Measurements from ENCODE around the gene C1orf159. TPM values are rescaled to one million over a fixed set of nuclear protein-coding genes. Genes with fewer than 3 reads are reported as not detected.

C1orf159 gene
- total RNA-seq, 4 donors from 2014 or later = 12.8 to 48.4 (median 19.7) TPM

DNA sequence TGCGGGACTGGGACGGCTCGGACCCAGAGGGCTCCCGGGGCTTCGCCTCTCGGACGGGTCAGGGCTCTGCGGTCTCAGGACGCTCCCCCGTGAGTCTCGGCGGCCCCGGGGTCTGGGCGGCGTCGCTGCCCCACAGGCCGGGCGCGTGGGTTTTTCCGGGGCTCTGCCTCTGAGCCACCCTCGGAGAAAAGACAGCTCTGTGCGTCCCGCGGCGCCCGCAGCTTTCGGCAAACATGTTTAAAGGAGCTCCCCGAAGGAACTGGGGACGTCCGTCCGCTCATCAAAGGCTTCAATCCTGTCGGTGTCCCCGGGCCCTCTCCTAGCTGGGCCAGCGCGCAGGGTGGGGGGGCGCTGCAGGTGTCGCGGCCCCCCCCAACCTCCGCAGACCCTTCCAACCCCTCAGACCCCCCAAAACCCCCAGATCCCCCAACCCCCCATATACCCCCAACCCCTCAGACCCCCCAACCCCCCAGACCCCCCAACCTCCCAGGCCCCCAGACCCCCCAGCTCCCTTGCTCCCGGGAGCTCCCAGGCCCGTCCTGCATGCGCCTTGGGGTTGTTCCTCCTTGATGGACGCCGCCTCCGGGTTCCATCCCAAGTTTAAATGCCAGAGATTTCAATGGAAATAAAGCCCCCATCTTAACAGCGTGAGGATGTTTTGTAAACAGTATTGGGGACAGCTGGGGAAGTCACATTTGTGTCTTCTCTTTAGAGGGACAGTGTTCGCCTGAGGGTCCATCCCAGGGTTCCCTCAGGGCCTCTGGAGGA, 996 bp upstream of the C1orf159 start:
- Histone ChIP-seq H3K27me3 (peaks cover 15% of the 10 kb centered on the region), H3K27ac (no peak overlapping the region), H3K36me3 (no peaks in the 10 kb centered on the region), H3K4me1 (peaks cover 21% of the 10 kb centered on the region), H3K9me3 (no peaks in the 10 kb centered on the region), H3K4me3 (peak overlapping the region; percentile 92)
- TF ChIP-seq, protein P1, sequence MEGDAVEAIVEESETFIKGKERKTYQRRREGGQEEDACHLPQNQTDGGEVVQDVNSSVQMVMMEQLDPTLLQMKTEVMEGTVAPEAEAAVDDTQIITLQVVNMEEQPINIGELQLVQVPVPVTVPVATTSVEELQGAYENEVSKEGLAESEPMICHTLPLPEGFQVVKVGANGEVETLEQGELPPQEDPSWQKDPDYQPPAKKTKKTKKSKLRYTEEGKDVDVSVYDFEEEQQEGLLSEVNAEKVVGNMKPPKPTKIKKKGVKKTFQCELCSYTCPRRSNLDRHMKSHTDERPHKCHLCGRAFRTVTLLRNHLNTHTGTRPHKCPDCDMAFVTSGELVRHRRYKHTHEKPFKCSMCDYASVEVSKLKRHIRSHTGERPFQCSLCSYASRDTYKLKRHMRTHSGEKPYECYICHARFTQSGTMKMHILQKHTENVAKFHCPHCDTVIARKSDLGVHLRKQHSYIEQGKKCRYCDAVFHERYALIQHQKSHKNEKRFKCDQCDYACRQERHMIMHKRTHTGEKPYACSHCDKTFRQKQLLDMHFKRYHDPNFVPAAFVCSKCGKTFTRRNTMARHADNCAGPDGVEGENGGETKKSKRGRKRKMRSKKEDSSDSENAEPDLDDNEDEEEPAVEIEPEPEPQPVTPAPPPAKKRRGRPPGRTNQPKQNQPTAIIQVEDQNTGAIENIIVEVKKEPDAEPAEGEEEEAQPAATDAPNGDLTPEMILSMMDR (IDR thresholded peaks at IDR 0.05) = no peak
- TF ChIP-seq POLR2A (IDR thresholded peaks at IDR 0.05) (no peak), POLR2AphosphoS5 (IDR thresholded peaks at IDR 0.05) (no peak), EP300 (IDR thresholded peaks at IDR 0.05) (no peak)
- DNase-seq (ENCODE audit: low spot score in 2 of 2) = peak in 1 of 2 donors; percentile 73
- 7% methylated on average over 7 of the region's 47 CpGs for WGBS

DNA sequence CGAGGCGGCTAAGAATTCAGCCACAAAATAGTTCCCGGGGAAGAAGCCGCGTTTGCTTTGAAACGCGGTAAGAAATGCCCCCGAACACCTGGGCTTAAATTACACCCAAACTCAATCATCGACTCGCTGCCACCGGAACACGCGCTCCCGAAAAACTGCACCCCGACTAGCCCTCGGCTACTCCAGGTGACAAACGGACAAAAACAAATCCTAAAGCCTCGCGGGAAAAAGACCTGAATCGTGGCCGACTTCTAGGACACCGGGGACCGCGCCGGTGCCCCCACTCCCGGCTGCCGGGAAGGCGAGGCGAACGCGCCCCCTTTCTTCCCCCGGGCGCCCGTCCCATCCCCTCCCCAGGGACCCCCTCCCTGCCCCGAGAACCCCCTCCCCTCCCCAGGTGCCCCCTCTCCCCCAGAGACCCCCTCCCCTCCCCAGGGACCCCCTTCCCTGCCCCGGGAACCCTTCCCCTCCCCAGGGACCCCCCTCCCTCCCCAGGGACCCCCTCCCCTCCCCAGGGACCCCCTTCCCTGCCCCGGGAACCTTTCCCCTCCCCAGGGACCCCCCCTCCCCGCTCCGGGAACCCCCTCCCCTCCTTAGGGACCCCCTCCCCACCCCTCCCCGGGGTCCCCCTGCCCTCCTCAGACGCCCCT, 628 bp downstream of the C1orf159 start:
- H3K4me3 ChIP-seq = peak overlapping the region; percentile 92
- H3K27ac ChIP-seq = no peak overlapping the region
- H3K27me3 ChIP-seq = peaks cover 6% of the 10 kb centered on the region
- no peaks in the 10 kb centered on the region for H3K9me3 ChIP-seq
- peaks cover 18% of the 10 kb centered on the region for H3K4me1 ChIP-seq
- H3K36me3 ChIP-seq = no peaks in the 10 kb centered on the region
- WGBS = 3% methylated on average over 34 of the region's 41 CpGs
- TF ChIP-seq POLR2A (IDR thresholded peaks at IDR 0.05) = no peak
- TF ChIP-seq EP300 (IDR thresholded peaks at IDR 0.05) = no peak
- TF ChIP-seq, protein P1 (IDR thresholded peaks at IDR 0.05) = no peak
- no peak for TF ChIP-seq POLR2AphosphoS5 (IDR thresholded peaks at IDR 0.05)
- DNase-seq (ENCODE audit: low spot score in 2 of 2) = peak in 1 of 2 donors; percentile 62

DNA sequence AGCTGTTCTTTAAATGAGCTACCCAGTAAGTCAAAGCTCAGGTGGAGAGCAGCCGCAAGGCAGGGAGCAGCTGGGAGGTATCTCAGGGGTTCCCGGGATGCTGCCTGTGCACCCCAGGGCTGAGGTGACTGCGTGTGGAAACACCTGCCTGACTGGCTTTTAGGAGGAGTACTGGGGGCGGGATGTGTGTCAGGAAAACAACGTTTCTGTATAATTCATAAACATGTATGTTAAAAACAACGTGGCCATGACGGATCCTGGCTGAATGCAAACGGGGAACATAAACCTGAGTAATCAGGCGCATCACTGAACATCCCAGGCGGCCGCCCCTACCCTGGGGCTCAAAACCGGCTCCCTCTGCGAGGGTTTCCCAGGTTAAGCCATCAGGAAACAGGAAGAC, 1.5 kb downstream of the C1orf159 start:
- peak in 1 of 2 donors; percentile 51 for DNase-seq (ENCODE audit: low spot score in 2 of 2)
- Histone ChIP-seq H3K36me3 (no peaks in the 10 kb centered on the region), H3K27me3 (peaks cover 4% of the 10 kb centered on the region), H3K4me3 (no peak overlapping the region), H3K4me1 (peaks cover 18% of the 10 kb centered on the region), H3K9me3 (no peaks in the 10 kb centered on the region), H3K27ac (no peak overlapping the region)
- TF ChIP-seq POLR2A (IDR thresholded peaks at IDR 0.05) (no peak), EP300 (IDR thresholded peaks at IDR 0.05) (no peak), POLR2AphosphoS5 (IDR thresholded peaks at IDR 0.05) (no peak)
- TF ChIP-seq, protein P1 (IDR thresholded peaks at IDR 0.05) = no peak
- WGBS = 85% methylated on average over 13 of the region's 13 CpGs

DNA sequence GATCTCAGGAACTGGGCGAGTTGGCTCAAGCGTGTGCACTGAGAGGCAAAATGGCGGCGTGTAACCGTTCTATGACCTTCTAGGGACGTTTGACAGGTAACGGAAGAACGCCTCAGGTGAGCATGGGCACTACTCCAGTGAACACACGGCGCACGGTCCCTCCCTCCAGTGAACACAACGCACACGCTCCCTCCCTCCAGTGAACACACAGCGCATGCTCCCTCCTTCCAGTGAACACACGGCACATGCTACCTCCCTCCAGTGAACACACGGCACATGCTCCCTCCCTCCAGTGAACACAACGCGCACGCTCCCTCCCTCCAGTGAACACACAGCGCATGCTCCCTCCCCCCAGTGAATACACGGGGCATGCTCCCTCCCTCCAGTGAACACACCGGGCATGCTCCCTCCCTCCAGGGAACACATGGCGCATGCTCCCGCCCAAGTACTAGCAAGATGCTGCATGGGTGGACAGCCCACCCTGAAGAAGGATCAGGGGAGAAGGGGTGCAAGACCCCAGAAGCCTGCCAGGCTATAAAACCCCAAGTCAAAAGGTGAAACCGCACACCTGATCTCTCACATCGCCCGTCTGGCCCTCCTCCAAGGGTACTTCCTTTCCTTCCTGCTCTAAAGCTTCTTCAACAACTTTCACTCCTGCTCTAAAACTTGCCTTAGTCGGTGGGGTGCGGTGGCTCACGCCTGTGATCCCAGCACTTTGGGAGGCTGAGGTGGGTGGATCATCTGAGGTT, 3.5 kb downstream of the C1orf159 start:
- Histone ChIP-seq H3K27me3 (no peaks in the 10 kb centered on the region), H3K36me3 (no peaks in the 10 kb centered on the region), H3K4me3 (no peak overlapping the region), H3K9me3 (no peaks in the 10 kb centered on the region), H3K27ac (no peak overlapping the region), H3K4me1 (peaks cover 18% of the 10 kb centered on the region)
- TF ChIP-seq POLR2AphosphoS5 (IDR thresholded peaks at IDR 0.05) = no peak
- 95% methylated on average over 30 of the region's 30 CpGs for WGBS
- peak in 1 of 2 donors; percentile 45 for DNase-seq (ENCODE audit: low spot score in 2 of 2)

DNA sequence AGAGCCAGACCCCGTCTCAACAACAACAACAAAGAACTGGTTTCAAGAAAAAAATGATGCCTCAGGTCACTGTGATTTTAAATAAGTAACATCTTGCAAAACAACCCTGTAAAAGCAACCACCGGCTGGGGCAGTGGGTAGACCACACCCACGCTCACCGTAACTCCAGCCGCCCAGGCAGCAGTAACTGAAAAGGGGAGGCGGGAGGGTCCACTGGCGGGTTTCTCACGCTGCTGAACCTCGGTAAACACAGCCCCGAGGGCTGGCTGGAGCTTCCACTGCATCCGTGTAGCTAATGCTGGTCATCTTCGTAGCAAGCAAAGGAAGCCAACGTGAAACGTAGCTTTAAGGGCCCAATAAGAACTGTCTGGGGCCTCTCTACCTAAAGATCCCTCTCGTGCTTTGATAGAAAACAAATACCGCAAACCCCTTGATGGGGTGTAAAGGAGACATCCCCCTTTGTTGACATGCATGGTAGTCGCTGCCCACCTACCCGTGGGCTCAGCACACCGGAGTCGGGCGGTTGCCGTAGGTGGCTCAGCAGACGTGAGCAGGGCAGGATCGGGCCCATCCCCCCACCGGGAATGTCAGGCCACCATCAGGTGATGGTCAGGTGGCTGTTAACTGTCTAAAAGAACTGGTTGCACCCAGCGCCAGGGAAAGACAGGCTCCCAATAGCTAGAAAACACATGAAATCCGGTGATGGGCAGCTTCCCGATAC, 4.2 kb downstream of the C1orf159 start:
- peak in 1 of 2 donors; percentile 55 for DNase-seq (ENCODE audit: low spot score in 2 of 2)
- Histone ChIP-seq H3K4me1 (peaks cover 16% of the 10 kb centered on the region), H3K4me3 (no peak overlapping the region), H3K27me3 (no peaks in the 10 kb centered on the region), H3K27ac (no peak overlapping the region), H3K9me3 (no peaks in the 10 kb centered on the region), H3K36me3 (no peaks in the 10 kb centered on the region)
- WGBS = 93% methylated on average over 28 of the region's 28 CpGs
- TF ChIP-seq POLR2A (IDR thresholded peaks at IDR 0.05) (no peak), POLR2AphosphoS5 (IDR thresholded peaks at IDR 0.05) (no peak), EP300 (IDR thresholded peaks at IDR 0.05) (no peak)
- TF ChIP-seq, protein P1 (IDR thresholded peaks at IDR 0.05) = no peak
